PC-3 (cell line): Measurements from ENCODE around the gene KIF9. TPM values are rescaled to one million over a fixed set of nuclear protein-coding genes. Genes with fewer than 3 reads are reported as not detected.

Experiments
- ATAC-seq: fragments of 200-7000 bp; cut with Tn5 transposase; 2 replicates; pipeline ENCODE4 v1.9.1; 2020; ENCODE audit warnings: mild to moderate bottlenecking, moderate library complexity
- BruUV-seq: library from RNA; stranded (reverse); fragments of 400-500 nt; replicated peaks from 2 replicates; lab custom pipeline; 2021; lab: Mats Ljungman, UMichigan
- CTCF ChIA-PET: fragments of 300-600 bp; sonication (Branson Sonifier 250); formaldehyde crosslinking; loops from one replicate; lab custom pipeline; 2022; ENCODE audit warnings: antibody characterized with exemption; lab: Charles Lee
- POLR2A ChIA-PET: fragments of 300-600 bp; sonication (Branson Sonifier 250); formaldehyde crosslinking; loops from one replicate; lab custom pipeline; 2022; ENCODE audit warnings: antibody characterized with exemption; ENCODE audit not compliant: unreplicated experiment; lab: Charles Lee
- DNase-seq: peaks from one replicate; pipeline ENCODE4 v3.0.0-alpha.2; 2015
- H2AFZ ChIP-seq: fragments of 300-600 bp; sonication (generic); 2 replicates; pipeline ENCODE4 v1.6.0; 2016; ENCODE audit warnings: antibody characterized with exemption, low read length
- H3F3A ChIP-seq: fragments of 300-600 bp; sonication (generic); one replicate; pipeline ENCODE4 v1.6.0; 2017; ENCODE audit warnings: antibody characterized with exemption, low read length, control low read depth, mild to moderate bottlenecking; ENCODE audit not compliant: unreplicated experiment
- H3K27ac ChIP-seq: fragments of 300-600 bp; sonication (generic); 2 replicates; pipeline ENCODE4 v1.5.1; 2016; ENCODE audit warnings: mild to moderate bottlenecking, low read length
- H3K27me3 ChIP-seq: fragments of 300-600 bp; sonication (generic); 2 replicates; pipeline ENCODE4 v1.6.1; 2016; ENCODE audit warnings: low read length, mixed read lengths
- H3K36me3 ChIP-seq: fragments of 300-600 bp; sonication (generic); 2 replicates; pipeline ENCODE4 v1.6.1; 2016; ENCODE audit warnings: low read depth, mixed run types, low read length, mixed read lengths
- H3K4me1 ChIP-seq: fragments of 300-600 bp; sonication (generic); 2 replicates; pipeline ENCODE4 v1.5.1; 2016; ENCODE audit warnings: low read length; ENCODE audit not compliant: insufficient read depth
- H3K4me2 ChIP-seq: fragments of 300-600 bp; sonication (generic); 2 replicates; pipeline ENCODE4 v1.6.0; 2016; ENCODE audit warnings: low read length
- H3K4me3 ChIP-seq: fragments of 300-600 bp; sonication (generic); 2 replicates; pipeline ENCODE4 v1.5.1; 2016; ENCODE audit warnings: mild to moderate bottlenecking, low read length, mixed read lengths
- H3K79me2 ChIP-seq: fragments of 300-600 bp; sonication (generic); 2 replicates; pipeline ENCODE4 v1.6.1; 2017; ENCODE audit warnings: low read length, mixed read lengths
- H3K9ac ChIP-seq: fragments of 300-600 bp; sonication (generic); 2 replicates; pipeline ENCODE4 v1.6.0; 2016; ENCODE audit warnings: mild to moderate bottlenecking, low read length
- H3K9me2 ChIP-seq: fragments of 300-600 bp; sonication (generic); replicated peaks from 2 replicates; pipeline ENCODE4 v1.6.1; 2016; ENCODE audit warnings: mixed run types, low read length, mixed read lengths
- H3K9me3 ChIP-seq: fragments of 300-600 bp; sonication (generic); 2 replicates; pipeline ENCODE4 v1.6.1; 2016; ENCODE audit warnings: low read length, mixed read lengths
- H4K20me1 ChIP-seq: fragments of 300-600 bp; sonication (generic); 2 replicates; pipeline ENCODE4 v1.6.1; 2016; ENCODE audit warnings: low read length, mixed read lengths
- EZH2 ChIP-seq: fragments of 300-600 bp; sonication (generic); IDR thresholded peaks from one replicate; pipeline ENCODE4 v1.6.1; 2017; ENCODE audit warnings: antibody characterized with exemption, mild to moderate bottlenecking, low read length; ENCODE audit not compliant: unreplicated experiment
- EZH2phosphoT487 ChIP-seq: fragments of 300-600 bp; sonication (generic); IDR thresholded peaks from 2 replicates; pipeline ENCODE4 v1.6.1; 2018; ENCODE audit warnings: mild to moderate bottlenecking, antibody characterized with exemption, low read length, borderline replicate concordance
- intact Hi-C: fragments of 100-400 bp; cut with micrococcal nuclease; formaldehyde crosslinking; loops from 2 replicates; pipeline ENCODE4 v1.9.0; 2023
- total RNA-seq: library from RNA; depleted of rRNA; stranded (reverse); fragments of >200 nt; gene quantifications from 2 replicates; pipeline ENCODE4 v1.2.3, GENCODE V29; 2014
- TF ChIP-seq, protein P1 (sequence below): fragments of 300-600 bp; sonication (generic); conservative IDR thresholded peaks from 2 replicates; pipeline ENCODE4 v1.5.1; 2017; ENCODE audit warnings: antibody characterized with exemption, low read depth, mild to moderate bottlenecking, low read length

The KIF9 gene
- total RNA-seq, 1 experiment from 2014 or later: 22.7 TPM

- Histone ChIP-seq H3K4me2 (no peak overlapping the region), H3K79me2 (peaks cover 55% of the 10 kb centered on the region), H3K9ac (no peak overlapping the region), H3K27me3 (no peaks in the 10 kb centered on the region), H3K9me3 (no peaks in the 10 kb centered on the region), H3K36me3 (peaks cover 17% of the 10 kb centered on the region), H3K27ac (no peak overlapping the region), H3K9me2 (no peaks in the 10 kb centered on the region), H2AFZ (no peak overlapping the region), H4K20me1 (peaks cover 9% of the 10 kb centered on the region; the same call in 1 of the 2 replicates), H3F3A (no peaks in the 10 kb centered on the region), H3K4me3 (no peak overlapping the region), H3K4me1 (no peaks in the 10 kb centered on the region)
- ChIA-PET POLR2A (no interaction called here), CTCF (no interaction called here)
- BruUV-seq: no TSS peak
- intact Hi-C loops: no loop called here
- TF ChIP-seq EZH2phosphoT487 (no peak), EZH2 (no peak)
- ATAC-seq (no peak), DNase-seq (no peak)
Observed at GRCh38 chr3:47298439-47298838, 15.8 kb upstream of the KIF9 start.

GRCh38 chr3:47296562-47297302 lies 14.1 kb upstream of the KIF9 start:
- H2AFZ ChIP-seq: no peak overlapping the region
- no peaks in the 10 kb centered on the region for H3K27me3 ChIP-seq
- DNase-seq (no peak), ATAC-seq (no peak)
- CTCF ChIA-PET: no interaction called here
- H3K4me3 ChIP-seq: no peak overlapping the region
- intact Hi-C loops: no loop called here
- H3F3A ChIP-seq: no peaks in the 10 kb centered on the region
- no peak overlapping the region for H3K9ac ChIP-seq
- no peak overlapping the region for H3K4me2 ChIP-seq
- peaks cover 5% of the 10 kb centered on the region; the same call in 1 of the 2 replicates for H3K36me3 ChIP-seq
- BruUV-seq: no TSS peak
- no peaks in the 10 kb centered on the region for H3K4me1 ChIP-seq
- H3K79me2 ChIP-seq: peaks cover 63% of the 10 kb centered on the region
- H3K9me3 ChIP-seq: no peaks in the 10 kb centered on the region
- TF ChIP-seq, protein P1, sequence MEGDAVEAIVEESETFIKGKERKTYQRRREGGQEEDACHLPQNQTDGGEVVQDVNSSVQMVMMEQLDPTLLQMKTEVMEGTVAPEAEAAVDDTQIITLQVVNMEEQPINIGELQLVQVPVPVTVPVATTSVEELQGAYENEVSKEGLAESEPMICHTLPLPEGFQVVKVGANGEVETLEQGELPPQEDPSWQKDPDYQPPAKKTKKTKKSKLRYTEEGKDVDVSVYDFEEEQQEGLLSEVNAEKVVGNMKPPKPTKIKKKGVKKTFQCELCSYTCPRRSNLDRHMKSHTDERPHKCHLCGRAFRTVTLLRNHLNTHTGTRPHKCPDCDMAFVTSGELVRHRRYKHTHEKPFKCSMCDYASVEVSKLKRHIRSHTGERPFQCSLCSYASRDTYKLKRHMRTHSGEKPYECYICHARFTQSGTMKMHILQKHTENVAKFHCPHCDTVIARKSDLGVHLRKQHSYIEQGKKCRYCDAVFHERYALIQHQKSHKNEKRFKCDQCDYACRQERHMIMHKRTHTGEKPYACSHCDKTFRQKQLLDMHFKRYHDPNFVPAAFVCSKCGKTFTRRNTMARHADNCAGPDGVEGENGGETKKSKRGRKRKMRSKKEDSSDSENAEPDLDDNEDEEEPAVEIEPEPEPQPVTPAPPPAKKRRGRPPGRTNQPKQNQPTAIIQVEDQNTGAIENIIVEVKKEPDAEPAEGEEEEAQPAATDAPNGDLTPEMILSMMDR: no peak
- TF ChIP-seq EZH2phosphoT487: no peak
- no peak for TF ChIP-seq EZH2
- no peaks in the 10 kb centered on the region for H3K9me2 ChIP-seq
- peaks cover 10% of the 10 kb centered on the region; the same call in 1 of the 2 replicates for H4K20me1 ChIP-seq
- POLR2A ChIA-PET: no interaction called here
- H3K27ac ChIP-seq: no peak overlapping the region

DNA sequence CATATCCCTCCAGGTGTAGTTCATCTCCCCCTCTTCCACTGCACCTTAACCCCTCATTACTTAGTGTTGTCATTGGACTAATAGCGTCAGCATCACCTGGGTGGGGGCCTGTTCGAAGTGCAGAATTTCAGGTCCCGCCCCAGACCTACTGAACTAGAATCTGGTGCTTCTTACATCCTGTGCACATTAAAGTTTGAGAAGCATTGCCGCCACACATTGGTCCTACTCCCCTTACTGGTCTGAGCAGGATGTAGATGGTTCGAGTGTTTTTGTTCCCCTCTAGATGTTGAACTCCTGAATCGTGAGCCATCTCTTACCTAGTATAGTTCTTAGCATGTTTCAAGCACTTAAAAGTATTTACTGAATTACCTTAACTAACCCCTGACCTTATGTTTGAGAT lies 13.4 kb upstream of the KIF9 start:
- Histone ChIP-seq H3F3A (no peaks in the 10 kb centered on the region), H3K79me2 (peaks cover 69% of the 10 kb centered on the region), H4K20me1 (peaks cover 15% of the 10 kb centered on the region; the same call in 1 of the 2 replicates), H3K9me3 (no peaks in the 10 kb centered on the region), H3K4me3 (no peak overlapping the region), H3K9me2 (no peaks in the 10 kb centered on the region), H2AFZ (no peak overlapping the region), H3K4me2 (no peak overlapping the region), H3K27me3 (no peaks in the 10 kb centered on the region), H3K36me3 (peaks cover 11% of the 10 kb centered on the region; the same call in 1 of the 2 replicates), H3K4me1 (no peaks in the 10 kb centered on the region), H3K27ac (no peak overlapping the region), H3K9ac (no peak overlapping the region)
- intact Hi-C loops: no loop called here
- ATAC-seq: no peak
- no peak for DNase-seq
- no TSS peak for BruUV-seq
- CTCF ChIA-PET: no interaction called here
- TF ChIP-seq EZH2phosphoT487 (no peak), EZH2 (no peak)
- TF ChIP-seq, protein P1: no peak
- POLR2A ChIA-PET: no interaction called here
